ENCODE data around the gene GPC6.

- no peak for TF ChIP-seq CTCF (IDR thresholded peaks at IDR 0.05; ENCODE audit: low read length)
- no peak for TF ChIP-seq EZH2 (IDR thresholded peaks at IDR 0.05; ENCODE audit: borderline replicate concordance, low read length)
Observed at GRCh38 chr13:94169454-94170144, 943.0 kb downstream of the GPC6 start.

All from OCI-LY1 (cell line).